Measurements from ENCODE around the gene KIF5C.

DNA sequence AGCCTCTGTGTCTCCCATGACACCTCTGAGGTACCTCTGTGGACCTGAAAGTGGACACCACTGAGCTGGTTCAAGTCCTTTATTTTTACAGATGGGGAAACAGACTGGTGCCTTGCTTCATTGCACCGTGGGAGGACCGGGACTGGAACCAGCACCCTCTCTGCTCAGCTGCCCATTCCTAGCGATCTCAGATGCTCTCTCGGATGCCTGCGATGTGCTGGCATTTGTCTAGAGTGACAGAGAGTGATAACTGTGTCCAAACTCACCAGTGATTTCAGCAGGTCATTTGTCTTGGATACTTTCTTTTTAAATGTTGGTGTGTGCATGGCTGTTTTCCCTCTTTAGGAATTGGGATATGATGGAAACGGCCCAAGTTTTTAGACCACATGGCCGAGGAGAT lies 133.4 kb downstream of the KIF5C start:
- no peak for TF ChIP-seq ZFP30 (CRISPR knock-in tag; IDR thresholded peaks at IDR 0.05)
- TF ChIP-seq ARNTL (CRISPR knock-in tag; IDR thresholded peaks at IDR 0.05; ENCODE audit: borderline replicate concordance, low read depth) = no peak
- TF ChIP-seq PATZ1 (CRISPR knock-in tag; IDR thresholded peaks at IDR 0.05; ENCODE audit: borderline replicate concordance) = no peak
- TF ChIP-seq ISL1 (CRISPR knock-in tag; IDR thresholded peaks at IDR 0.05) = no peak
- TF ChIP-seq TCF4 (CRISPR knock-in tag; IDR thresholded peaks at IDR 0.05; ENCODE audit: borderline replicate concordance) = no peak
- TF ChIP-seq RARB (CRISPR knock-in tag; IDR thresholded peaks at IDR 0.05) = no peak
- no peak for TF ChIP-seq ZFP3 (CRISPR knock-in tag; IDR thresholded peaks at IDR 0.05)
- TF ChIP-seq TOX (CRISPR knock-in tag; IDR thresholded peaks at IDR 0.05; ENCODE audit: borderline replicate concordance) = no peak
- no peak for TF ChIP-seq ESRRG (CRISPR knock-in tag; IDR thresholded peaks at IDR 0.05)

Data from SK-N-SH treated with all-trans-retinoic acid at 6 μM for 48 hours (cell line).